OCI-M1 (cell line): ENCODE measurements around the gene SPINK2.

Experiments used
- DNase-seq: peaks from one replicate; lab custom pipeline; 2025; lab: John Stamatoyannopoulos, UW

SPINK2 gene, protein sequence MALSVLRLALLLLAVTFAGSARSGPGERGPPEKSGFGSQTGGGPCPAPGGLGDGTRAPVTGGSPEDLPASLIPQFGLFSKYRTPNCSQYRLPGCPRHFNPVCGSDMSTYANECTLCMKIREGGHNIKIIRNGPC

DNA sequence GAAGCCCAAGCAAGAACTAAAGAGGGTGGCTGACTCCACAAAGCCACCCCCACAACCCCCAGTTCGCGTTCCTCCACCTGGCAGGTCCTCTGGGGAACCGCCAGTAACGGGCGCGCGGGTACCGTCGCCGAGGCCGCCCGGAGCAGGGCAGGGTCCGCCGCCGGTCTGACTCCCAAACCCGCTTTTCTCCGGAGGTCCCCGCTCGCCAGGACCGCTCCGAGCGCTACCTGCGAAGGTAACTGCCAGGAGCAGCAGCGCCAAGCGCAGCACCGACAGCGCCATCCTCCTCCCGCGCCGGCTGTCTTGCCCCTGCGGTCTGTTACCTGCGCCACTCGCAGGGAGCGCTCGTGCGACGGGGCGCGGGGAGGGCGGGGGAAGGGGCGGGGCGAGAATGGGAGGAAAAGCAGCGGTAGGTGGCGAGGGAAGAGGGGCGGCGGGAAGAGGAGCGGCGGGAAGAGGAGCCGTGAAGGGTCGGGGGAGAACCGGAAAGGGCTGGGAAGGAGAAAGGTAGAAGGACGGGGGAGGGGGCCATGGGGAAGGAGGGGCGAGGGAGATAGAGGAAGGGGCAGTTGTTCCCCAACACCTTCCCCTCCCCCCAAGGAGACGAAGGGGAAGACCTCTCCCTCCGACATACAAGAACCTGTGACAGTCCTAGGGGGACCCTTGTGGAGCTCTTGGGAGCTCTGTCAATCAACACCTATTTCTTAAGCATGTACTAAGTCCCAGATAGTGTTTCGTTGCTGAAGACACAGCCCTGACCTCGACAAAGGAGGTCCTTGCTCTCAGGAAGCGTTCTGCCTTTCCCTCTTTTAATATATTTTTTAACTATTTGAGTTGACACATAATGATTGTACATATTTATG is at the start of gene SPINK2:
SPINK2 (minus strand) TSS at position 321 of the 863 bp plus-strand sequence; CDS start at position 282, 39 bp downstream.
- no peak for DNase-seq

DNA sequence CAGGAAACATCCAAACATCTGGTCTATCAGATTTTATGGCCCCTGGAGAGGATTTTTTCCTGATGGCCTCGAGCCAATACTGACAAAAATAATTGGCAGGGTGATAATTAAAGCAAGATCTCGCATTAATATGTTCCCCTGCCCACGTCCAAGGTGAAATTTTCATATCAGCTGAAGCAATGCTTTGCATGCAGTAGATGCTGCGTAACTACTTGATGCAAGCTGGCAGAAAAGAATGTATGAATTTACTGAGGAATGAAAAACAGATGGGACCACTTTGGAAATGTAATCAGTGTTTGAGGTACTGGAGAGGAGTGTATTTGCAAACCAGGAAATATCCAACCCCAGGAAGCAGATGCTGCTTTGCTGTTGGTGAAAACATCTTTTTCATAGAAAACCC is 49.4 kb upstream of the SPINK2 start:
- DNase-seq: no peak

DNA sequence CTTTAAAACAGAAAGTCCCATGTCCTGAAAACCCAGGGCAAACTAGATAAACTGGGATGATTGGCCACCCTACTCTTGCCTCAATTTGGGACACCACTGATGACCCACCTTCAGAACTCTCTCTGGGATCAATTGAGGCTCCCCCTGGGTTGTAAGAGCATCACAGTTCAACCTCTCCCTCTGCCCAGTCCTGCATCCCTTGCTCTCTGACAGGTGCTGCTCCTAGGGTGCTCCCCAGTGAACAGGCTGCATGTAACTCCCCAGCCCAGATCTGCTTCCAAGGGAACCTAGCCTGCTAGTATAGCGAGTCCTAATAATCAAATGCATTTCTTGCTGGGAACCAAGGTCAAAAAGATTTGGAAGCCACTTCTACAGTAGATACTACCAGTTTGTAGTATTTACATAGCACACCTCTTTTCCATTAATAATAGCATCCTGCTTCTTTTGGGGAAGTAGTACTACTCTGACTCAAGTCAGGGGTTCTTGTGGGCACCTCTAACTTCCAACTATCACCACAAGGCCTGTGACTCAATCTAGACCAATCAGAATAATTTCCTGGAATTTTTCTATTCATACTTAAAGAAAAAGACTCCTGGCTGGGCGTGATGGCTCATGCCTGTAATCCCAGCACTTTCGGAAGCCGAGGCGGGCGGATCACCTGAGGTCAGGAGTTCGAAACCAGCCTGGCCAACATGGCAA is 42.1 kb upstream of the SPINK2 start:
- no peak for DNase-seq

DNA sequence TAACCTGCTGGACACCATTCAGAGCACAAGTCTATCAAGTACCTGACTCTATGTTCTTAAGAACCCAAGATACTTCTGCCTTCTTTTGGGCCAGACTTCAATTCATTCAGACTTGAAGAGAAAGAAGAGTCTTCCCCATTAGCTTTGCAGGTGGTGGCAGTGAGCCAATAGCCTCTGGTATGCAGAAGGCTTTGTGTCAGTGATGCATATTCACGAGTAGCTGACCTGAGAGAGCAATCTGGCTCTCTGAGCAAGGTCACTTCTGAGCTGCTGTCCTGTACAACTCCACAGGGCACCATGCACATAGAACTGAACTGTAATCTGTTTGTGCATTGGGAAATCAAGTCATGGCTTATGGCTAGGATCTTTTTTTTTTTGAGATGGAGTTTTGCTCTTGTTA is 39.9 kb upstream of the SPINK2 start:
- no peak for DNase-seq

DNA sequence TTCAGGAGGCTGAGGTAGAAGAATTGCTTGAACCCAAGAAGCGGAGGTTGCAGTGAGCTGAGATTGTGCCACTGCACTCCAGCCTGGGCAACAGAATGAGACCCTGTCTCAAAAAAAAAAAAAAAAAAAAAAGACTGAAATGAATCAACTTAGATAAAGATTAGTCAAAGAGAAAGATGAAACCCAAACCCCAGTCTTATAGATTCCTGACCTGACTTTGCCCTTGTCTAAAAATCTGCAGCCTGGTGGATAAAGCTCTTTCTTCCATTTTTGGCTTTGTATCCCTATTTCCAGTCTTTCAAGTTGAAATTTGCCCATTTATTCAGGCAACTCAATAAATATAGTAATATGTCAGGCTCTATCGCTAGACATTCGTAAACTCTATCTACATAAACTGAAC is 39.3 kb upstream of the SPINK2 start:
- DNase-seq: no peak

DNA sequence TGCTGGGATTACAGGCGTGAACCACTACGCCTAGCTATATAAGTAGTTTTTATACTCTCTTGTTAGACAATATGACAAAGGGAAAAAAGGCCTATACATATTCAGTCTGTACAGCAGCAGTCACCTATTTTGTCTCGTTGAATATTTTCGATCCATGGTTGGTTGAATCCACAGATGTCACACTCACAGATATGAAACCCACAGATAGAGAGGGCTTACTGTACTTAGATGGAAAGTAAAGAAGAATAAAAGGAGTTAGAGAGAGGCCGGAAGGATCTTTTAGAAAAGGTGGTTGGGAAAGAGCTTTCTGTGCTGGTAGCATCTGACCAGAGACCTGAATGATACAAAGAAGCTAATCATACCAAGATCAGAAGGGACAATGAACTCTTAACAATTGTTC is 38.3 kb upstream of the SPINK2 start:
- DNase-seq: no peak

DNA sequence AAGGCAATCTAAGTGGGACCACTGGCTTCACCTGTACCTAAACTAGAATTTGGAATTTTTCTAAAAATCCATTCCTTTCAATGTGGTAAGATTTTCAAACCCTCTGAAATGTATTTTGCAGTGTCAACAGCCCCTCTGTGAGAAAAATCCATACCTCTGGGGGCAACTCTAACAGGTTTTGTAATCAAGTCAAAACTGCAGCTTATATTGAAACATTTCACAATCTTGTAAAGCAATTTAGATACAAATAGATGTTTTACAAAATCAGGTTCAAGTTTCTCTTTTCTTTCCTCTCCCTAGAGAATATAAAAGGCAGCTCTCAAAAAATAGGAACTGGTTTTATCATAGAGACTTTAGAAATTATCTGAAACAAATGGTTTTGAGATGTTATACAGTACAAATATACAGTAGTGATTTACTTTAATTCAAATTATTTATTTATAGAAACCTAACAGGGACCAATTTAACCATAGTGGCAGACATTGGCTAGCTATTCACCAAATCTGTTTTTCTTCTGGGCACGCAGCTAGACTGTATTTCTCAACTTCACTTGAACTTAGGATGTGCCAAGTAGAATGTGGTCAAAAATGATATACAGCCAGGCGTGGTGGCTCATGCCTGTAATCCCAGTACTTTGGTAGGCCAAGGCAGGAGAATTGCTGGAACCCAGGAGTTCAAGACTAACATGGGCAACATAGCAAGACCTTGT is 36.3 kb upstream of the SPINK2 start:
- no peak for DNase-seq

DNA sequence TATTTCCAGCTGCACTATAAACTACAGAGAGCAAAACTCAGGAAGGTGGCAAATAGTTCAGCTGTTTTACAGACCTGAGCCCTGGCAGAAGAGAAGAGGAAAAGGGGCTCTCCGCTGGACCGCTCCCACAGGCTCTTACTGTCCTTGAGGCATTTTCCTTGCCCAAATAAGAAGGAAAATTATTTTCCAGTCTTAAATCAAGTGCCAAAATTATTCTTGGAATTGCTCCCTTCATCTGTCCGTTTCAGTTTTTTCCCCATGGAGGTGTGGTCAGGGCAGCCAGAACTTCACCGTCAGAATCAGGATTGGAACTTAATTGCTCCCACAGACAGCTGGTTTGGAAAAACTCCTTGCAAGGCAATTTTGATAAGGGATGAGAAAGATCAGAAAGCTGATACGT is 35.2 kb upstream of the SPINK2 start:
- DNase-seq: no peak

DNA sequence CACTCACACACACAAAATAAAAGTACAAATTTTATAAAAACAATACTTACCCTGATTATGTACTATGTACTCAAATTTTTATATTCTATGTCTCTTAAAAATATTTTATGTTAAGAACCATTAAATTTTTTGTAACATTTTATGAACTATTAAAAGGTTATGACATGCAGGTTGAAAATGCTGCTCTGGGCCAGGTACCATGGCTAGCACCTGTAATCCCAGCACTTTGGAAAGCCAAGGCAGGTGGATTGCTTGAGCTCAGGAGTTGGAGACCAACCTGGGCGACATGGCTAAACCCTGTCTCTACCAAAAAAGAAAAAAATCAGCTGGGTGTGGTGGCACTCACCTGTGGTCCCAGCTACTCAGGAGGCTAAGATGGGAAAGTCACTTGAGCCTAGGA is 29.4 kb upstream of the SPINK2 start:
- DNase-seq: no peak

DNA sequence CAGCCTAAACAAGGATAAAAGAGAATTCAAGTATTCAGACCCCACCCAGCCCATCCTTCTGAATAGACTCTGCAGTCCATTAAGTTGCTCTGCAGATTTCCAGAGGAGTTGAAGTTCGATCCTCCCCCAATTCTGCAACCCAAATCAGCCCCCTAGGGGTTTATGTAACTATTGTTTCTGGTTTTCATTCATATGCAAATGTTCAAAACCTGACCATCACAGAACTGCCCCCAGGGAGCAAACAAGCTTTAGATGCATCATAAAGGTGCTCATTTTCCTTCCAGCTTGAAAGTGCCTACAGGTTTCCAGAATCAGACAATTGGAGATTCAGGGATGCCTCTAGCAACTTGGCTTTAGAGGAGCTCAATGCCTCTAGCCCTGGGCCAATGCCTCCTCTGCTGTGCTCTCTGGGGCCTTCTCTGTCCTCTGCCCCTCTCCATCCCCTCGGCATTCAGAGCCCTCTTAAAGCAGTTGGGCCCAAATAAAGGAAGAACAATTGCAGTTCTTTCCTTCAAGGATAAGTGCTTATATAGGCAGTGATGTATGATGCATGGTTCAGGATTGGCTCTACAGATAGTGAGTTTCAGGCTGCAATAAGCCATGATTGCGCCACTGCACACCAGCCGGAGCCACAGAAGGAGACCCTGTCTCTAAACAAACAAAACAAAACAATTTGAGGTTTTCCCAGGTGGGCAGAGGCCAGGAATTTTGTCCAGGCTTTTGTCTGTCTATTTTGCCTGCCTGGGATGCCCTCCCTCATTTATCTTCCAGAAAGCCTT is 23.5 kb upstream of the SPINK2 start:
- DNase-seq: no peak

DNA sequence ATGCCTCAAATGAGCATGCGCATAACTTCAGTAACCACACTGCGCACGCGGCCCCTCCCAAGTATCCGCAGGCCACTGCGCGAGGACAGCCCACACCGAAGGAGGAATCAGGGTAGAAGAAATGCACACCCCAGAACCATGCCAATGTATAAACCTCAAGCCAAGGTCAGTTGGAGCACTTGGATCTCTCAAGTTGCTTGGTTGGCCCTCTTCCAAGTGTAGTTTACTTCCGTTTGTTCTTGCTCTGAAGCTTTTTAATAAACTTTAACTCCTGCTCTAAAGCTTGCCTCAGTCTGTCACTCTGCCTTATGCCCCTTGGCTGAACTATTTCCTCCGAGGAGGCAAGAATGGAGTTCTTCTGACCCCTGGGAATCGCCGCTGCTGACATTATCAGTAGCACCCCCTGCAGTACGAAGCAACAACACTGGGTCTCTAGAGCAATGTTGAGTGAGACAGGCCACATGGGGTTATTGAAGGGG is 22.0 kb upstream of the SPINK2 start:
- no peak for DNase-seq

DNA sequence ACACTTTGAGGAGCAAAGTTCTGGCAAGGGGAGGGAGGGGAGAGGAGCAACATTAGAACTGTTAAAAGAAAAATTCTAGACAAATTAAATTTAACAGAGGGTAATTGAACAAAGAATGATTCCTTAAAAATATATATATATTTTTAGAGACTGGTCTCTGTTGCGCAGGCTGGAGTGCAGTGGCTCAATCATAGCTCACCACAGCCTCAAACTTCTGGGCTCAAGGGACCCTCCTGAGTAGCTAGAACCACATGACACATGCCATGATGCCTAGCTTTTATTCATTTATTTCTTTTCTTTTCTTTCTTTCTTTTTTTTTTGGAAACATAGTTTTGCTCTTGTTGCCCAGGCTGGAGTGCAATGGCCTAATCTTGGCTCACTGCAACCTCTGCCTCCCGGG is 19.1 kb upstream of the SPINK2 start:
- no peak for DNase-seq

DNA sequence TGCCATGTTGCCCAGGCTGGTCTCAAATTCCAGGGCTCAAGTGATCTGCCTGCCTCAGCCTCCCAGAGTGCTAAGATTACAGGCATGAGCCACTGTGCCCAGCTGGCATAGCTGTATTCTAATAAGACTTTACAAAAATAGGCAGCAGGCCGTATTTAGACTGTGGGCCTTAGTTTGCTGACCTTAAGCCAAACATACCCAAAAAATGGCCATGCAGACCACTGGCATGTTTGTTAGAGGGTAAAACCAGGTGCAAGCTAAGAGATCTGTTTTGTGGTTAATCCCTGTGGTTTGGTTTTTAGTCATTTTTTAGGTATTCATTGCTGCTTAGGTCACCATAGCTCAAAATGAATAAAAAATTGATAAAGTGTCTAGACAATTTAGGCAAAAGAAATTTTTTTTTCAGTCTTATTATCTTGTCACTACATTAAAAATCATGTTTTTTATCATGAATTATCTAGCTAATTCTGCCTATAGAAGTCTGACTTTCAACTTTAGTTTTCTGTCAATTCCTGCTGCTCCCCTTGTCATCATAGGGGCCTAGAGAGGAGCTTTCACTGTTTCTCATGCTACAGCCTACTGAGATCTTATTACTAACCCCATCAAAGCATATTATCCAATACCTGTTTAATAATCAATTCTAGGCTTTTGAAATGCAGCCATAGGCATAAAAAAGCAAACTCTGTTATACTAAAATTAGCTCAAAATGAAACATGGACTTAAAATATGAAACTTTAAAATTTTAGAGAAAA is 7.5 kb upstream of the SPINK2 start:
- DNase-seq: no peak

DNA sequence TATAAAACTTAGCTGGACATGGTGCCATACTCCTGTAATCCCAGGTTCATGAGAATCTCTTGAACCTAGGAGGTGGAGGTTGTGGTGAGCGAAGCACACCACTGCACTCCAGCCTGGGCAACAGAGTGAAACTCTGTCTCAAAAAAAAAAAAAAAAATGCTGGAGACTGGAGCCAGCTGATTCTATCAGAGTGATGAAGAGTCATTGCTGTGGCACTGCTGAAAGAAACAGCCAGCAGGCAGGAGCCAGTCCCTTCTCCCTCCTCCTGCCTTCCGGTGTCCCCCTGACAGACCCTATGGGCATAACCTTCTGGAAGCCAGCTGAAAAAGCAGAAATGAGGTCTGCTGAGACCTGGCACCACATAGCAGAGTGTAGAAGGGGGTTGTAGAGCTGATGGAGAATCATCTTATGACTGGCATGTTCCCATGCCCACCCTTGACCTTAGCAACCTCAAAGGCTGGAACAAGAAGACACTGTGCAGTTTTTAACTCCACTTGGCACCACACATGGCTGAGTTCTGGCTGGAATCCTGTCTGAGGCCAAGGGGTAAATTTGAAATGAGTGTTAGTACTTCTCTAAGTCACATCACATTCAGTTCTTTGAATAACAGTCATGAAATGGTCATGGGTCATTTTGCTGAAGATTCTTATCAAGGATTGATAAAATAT is 2.6 kb upstream of the SPINK2 start:
- no peak for DNase-seq

DNA sequence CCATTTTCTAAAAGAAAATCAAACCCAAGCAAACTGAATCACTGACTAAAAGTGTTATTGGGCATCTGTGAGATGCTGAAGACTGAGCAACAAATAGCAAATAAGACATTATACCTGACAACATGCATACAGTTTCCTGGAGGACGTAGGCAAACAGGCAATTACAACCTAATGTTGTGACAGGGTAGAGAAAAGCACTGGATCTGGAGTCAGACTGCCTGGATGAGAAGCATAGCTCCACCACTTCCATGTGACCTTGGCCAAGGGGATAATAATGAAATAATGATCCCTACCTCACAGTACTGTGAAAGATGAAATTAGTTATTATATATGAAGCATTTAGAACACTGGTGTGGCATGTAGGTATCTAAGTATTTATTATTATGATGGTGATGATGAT is 2.7 kb downstream of the SPINK2 start:
- no peak for DNase-seq

DNA sequence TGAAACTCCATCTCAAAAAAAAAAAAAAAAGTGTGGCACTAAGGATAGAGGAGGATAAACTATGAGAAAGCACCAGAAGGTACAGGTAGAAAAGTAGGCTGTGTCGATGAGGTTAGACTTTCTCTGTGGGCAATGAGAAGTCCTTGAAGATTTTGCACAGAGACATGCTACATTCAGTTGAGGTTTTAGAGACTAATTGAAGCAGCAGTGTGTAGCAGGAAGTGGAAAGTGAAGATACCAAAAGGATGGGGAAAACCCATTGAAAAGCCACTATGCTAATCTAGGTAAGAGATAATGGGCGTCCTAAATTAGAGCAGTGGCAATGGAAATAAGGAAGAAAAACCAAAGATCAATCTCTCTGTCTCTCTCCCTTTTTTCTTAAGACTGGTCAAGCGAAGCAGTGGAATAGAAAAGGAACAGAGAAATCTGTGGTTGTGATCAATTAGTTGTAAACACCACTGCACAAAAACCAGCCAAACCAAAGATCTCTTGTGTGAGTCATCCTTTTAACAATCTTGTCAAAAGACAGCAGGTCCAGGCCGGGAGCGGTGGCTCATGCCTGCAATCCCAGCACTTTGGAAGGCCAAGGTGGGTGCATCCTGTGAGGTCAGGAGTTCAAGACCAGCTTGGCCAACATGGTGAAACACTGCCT is 3.5 kb downstream of the SPINK2 start:
- peak; percentile 13 for DNase-seq

DNA sequence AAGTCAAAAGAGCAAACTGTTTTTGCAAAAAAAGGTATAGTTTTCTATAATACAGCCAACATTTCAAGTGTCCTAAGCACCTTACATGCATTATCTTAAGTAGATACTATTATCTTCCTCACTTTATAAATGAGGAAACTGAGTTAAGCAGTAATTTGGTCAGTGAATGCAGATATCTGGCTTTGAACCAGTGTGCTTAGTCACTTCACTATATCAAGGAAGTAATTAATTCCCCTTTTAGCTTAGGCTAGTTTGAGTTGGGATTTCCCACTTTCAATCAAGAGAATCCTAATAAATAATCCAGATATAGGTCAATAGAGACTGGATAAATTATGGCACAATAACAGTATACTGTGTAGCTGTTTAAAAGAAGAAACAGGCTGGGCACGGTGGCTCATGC is 14.8 kb downstream of the SPINK2 start:
- no peak for DNase-seq

DNA sequence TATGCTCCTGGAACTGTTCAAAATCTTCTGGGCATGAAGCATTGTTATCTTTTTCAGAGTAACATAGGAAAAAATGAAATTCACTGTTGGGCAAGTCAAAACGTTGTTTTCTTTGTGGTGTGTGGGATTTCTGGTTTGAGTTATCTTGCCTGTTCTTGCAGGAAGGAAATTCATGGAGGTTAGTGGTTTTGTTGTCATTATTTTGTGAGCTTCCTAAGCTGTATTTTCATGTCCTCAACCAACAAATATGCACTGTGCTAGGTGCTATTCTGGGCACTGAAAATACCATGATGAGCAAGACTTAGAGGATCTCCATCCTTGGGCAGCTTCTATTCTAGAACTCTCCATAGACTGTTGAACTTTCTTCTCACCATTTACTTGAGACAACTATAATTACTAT is 16.9 kb downstream of the SPINK2 start:
- peak; percentile 18 for DNase-seq

DNA sequence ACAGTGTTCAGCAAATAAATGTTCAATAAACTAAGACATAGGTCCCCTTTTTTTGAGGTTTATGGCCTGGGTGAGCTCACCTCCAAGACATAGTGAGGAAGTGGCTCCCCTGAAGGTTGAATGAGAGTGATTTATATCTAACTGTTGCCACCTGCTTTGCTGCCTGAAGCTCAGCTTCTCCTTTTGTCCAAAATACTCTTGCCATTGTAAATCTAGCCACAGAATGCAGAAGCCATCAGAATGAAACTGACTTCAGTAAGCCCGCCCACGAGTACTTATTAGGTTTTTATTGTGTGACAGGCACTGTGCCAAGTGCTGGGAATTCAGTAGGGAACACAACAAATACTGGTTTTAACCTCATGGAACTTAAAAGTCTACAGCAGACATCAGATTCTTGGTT is 18.0 kb downstream of the SPINK2 start:
- DNase-seq: peak; percentile 58
